Stimulated activated CD8-positive, alpha-beta memory T cell treated with anti-CD3 and anti-CD28 coated beads, Interleukin-2, amount 100 ng/mL, for 48 hours (primary cell): Measurements from ENCODE around the gene USP28.

Experiments used
- DNase-seq, 2 donors: peaks; one replicate each; pipeline ENCODE4 v3.0.0-alpha.2; 2020; ENCODE audit warnings: low read depth in 2 of 2

The USP28 gene

DNA sequence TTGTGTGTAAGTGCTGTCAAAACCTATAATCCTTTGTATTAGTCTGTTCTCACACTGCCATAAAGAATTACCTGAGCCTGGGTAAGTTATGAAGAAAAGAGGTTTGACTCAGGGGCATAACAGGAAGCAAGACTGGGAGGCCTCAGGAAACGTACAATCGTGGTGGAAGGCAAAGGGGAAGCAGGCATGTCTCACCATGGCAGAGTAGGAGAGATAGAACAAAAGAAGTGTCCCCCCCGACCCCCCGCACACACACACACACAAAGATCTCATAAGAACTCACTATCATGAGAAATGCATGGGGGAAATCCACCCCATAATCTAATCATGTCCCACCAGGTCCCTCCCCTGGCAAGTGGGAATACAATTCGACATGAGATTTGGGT is 2.3 kb upstream of the USP28 start:
- DNase-seq, result no peak

DNA sequence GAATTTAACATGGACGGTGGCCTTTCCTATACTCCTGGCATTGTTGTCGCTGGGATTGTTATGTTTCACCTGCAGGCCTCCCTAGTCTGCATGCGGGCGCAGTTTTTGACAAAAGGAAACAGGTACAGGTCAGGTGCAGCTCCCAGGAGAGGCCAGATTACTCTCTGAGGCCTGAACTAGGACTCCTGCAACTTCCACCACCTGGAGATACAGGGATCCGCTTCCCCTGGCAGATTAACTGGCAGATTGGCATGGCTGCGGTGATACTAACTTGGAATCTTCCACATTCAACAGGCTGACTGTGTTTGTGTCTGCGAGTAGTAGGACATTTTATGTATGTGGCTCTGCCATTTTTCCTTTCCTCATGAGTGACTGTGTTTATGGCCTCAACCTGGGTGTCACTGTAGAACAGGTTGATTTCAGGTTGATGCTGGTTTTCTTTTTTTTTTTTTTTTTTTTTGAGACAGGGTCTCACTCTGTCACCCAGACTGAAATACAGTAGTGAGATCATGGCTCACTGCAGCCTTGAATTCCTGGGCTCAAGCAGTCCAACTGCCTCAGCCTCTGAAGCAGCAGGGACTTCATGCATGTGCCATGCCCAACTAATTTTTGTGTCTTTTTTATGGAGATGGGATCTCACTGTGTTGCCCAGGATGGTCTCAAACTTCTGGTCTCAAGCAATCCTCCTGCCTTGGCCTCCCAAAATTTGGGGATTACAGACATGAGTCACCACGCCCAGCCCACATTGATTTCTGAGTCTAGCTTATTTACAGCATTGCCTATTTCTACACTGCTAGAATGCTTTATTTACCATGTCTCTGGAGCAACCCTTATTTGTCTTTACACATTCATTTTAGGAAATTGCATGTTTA is 1.7 kb upstream of the USP28 start:
- no peak for DNase-seq

DNA sequence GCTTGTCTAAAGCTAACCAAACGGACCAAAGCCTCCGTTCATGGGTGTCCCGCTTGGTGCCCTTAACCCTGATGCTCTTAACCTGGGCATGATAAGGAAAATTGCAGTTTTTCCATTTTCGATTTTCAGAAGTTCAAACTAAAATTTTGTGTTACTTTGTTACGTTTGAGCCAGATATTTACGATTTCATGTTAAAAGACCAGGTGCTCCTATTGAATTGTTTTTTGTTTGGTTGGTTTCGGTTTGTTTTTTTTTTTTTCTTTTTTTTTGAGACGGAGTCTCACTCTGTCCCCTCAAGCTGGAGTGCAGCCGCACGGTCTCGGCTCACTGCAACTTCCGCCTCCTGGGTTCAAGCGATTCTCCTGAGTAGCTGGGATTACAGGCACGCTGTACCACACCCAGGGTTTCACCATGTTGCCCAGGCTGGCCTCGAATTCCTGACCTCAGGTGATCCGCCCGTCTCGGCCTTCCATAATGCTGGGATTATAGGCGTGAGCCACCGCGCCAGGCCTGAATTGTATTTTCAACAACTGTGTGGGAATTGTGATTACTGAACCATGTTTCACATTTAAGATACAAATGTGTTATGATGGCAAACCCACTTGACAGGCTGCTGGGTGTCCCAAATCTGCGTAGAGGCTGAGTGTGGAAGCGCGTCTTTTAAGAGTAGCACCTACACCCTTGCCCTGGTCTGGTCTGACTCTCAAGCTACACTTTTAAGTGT is 864 bp upstream of the USP28 start:
- DNase-seq, result no peak

DNA sequence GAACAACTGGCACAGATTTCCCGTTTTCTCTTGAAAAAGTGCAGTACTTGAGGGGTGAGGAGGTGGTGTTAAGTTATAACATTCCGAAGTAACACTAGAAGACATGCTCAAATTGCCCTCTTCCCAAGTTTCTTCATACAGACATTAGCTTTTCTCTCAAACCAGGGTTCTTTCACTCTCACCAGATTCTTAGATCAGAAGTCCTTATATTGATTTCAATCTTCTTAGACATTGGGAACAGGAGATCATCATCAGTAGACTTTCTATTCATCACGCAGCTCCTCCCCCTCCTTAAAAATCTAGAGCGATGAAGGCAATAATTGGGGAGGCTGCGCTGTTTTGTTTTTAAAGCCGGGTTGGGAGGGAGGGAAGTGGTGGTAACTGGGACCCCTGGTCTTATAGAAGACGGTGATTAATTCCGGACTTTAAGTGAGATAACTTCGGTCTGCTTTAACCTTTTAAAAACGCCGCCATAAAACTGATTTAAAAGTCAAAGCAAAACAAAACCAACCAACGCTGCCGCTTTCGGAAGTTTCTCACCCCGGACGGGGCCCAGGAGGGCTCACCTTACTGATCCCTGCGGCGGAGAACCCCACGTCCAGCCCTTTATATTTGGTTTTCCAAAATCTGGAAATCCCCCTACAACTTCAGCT is 665 bp downstream of the USP28 start:
- DNase-seq, result no peak

DNA sequence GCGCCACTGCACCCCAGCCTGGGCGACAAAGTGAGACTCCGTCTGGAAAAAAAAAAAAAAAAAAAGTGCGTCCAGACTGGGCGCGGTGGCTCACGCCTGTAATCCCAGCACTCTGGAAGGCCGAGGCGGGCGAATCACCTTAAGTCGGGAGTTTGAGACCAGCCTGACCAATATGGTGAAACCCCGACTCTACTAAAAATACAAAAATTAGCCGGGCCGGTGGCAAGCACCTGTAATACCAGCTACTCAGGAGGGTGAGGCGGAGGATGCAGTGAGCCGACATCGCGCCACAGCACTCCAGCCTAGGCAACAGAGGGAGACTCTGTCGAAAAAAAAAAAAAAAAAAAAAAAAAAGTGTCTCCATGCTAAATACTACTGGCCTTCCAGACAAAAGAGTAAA is 1.3 kb downstream of the USP28 start:
- no peak for DNase-seq

DNA sequence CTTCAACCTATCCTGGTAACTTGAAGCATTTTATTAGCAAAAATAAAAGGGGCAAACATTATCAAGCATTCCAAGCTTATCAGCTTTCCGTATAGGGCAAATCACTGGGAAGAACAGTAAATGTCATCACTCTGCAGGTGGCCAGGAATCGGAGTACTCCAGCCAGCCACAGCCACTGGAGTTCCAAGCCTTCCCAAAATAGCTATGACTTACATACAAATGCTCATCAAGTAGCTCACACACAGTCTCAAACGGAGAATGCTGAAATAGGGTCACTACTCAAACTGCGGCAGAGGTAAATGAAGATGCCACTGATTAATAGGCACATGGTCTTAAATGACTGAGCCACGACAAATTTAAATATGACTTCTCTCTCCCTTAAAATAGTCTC is 2.1 kb downstream of the USP28 start:
- DNase-seq, result no peak

DNA sequence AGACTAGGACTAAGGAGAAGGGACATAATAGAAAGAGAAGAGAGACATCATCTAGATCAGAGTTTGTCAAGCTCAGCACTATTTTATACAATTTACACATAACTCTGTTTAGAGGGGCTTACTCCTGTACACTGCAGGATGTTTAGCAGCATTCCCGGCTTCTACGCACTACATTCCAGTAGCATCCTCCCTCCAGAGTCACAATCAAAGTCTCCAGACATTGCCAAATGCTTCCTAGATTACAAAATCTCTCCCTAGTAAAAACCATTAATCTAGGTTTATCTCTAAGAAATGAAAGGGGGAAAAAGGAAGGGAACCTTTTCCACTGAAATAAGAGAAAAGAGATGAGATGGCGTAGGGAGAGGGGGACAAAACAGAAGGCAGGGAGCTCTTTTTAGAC is 4.0 kb downstream of the USP28 start:
- DNase-seq, result no peak

DNA sequence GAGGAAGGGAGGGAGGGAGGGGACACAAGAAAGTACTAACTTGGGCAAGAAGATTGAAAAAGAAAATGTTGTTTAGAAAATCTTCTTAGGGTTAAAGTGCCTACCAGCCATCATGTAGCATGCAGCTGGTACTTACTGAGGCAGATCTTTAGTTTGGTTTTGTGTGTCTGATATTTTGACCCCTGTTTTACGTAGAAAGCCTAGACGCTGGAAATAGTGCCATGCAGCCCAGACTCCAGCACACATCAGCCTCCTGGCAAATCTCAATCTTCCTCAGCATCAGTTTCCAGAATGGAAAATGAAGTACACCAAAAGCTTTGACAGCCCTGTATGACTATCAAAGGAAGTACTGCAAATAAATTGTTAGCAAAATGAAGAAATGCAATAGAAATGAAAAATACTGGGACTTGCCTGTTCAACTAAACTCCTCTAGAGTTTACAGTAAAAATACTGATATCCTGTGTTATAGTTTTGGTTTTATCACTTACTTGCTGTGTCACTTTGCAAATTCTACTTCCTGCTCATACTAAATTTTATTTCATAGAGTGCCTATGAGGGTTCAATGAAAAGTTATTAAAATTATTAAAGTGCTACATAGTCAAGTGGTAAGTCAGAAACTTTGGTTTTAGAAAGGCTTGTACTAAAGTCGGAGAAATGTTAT is 7.4 kb downstream of the USP28 start:
- DNase-seq, result no peak

DNA sequence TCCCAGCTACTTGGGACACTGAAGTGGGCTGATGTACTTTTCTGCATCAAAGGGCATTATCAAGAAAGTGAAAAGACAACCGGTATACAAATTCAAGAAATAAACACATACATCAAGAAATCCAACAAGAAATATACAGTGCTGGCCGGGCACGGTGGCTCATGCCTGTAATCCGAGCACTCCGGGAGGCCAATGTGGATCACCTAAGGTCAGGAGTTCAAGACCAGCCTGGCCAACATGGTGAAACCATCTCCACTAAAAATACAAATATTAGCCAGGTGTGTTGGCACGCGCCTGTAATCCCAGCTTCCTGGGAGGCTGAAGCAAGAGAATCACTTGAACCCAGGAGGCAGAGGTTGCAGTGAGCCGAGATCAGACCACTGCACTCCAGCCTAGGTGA is 9.5 kb downstream of the USP28 start:
- no peak for DNase-seq

DNA sequence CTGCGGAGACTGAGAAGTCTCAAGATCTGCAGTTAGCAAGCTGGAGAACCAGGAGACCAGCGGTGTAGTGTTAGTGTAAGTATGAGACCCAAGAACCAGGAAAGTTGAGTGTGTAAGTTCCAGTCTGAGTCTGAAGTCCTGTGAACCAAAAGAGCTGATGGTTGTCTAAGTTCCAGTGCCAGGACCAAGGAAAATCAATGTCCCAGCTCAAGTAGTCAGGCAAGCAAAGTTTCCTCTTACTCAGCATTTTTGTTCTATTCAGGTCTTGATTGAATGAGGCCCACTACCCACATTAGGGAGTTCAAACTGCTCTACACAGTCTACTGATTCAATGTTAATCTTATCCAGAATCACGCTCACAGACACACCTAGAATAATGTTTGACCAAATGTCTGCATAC is 11.0 kb downstream of the USP28 start:
- no peak for DNase-seq

DNA sequence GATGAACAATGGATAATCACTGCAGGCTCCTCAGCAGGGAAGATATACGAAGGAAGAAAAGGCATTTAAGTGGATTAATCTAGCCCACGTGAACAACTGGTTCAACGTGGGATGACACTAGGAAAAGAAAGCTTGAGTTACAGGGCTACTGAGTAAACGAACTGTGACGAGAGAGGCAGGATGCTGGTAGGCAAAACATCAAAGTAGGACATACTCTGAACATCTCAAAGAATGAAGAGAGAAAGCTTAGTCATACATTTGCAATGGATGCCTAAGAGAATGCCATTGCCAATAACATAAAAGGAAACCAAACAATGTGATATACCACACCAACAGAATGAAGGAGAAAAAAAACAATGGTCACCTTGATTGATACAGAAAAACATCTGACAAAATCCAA is 12.9 kb downstream of the USP28 start:
- no peak for DNase-seq

DNA sequence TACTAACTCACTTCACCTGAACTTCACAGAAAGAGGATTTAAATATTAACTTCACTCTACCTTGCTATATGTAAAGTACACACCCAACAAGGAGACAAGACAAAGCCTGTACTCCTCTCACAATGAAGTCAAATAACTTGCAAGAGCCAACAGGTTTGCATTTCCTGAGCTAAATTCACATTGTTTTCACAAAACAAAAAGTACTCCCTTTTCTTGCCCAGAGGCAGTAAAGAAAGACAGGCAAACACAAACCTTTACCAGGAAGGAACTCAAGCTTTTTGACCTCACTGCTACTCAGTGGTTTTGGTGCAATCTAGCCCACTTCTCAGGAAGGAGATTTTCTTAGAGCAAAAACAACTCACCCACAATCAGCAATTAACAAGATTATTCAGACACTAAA is 15.7 kb downstream of the USP28 start:
- no peak for DNase-seq

DNA sequence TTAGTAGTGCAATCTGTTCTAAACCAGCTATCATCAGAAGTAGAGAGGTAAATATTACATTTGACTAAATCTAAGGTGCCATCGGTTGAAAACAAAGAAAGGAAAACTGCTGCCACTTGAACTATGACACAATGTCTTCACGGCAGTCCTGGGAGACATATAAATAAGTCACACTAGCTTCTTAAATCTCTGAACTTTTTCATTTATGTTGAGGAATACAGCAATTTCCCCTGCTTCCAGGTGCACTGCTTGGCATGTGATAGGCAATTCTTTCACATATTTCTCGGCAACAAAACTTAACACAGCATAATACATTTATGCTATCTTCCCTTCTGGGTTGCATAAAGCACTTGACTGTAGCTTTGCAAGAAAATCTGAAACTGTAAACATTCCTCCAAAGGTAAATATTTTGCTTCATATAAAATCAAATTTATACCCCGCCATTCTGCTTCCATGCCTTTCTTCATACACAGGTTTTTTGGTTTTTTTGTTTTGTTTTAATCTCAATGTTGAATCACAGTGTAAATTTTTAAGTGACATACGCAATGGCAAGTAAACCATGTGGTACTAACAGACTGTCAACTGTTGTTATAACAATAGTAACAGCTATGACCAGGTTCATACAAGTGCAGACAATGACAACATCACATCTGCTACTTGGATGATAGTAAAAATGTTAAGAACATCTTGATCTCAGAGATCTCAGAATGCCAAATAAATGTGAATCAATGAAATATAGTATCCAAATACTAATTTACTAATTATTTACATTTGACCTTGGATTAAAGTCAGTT is 18.2 kb downstream of the USP28 start:
- DNase-seq, result no peak

DNA sequence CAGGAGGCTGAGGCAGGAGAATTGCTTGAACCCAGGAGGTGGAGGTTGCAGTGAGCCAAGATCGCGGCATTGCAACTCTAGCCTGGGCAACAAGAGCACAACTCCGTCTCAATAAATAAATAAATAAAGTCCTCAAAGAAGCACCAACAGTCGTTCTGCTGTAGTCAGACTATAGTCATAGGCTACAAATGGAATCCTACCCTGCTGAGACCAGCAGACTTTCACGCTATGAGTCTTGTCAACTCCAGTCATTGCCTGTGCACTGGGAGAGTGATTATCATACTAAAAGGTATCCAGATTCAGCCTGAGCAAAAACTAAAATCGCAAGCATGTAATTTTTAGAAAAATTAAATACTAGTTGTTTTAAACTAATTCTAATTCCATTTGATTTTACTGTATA is 19.6 kb downstream of the USP28 start:
- DNase-seq, result no peak

DNA sequence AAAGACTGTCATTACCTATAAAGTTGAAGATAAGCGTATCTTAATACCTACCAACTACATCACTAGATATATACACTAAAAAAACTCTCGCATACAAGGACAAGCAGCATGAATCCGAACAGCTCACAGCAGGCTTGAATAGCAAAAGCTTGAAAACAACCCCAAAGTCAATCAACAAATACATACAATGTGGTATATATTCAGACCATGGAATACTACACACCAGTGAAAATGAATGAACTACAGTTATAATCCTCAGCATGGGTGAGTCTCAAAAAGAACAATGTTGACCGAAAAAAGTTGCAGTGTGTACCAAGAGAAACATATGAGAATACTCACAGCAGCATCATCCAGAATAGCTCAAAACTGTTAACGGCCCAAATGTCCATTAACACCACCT is 25.2 kb downstream of the USP28 start:
- DNase-seq, result no peak

DNA sequence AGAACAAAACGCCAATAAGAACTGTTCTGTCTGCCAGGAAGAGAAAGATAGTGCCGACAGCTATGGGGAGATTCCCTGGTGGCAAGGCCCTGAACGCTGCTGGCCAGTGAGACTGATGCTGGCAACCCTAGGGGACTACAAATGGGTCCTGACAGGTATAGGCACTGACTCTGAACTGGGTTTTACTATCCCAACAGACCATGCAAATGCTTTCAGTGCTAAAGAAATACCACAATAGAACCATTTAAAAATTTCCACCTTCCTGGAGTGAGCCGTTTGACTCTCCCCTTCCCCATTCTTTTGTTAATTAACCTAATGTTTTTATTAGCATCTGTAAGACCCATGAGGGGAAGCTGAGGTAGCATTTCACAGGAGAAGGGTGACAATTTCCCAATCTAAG is 25.7 kb downstream of the USP28 start:
- DNase-seq, result no peak

DNA sequence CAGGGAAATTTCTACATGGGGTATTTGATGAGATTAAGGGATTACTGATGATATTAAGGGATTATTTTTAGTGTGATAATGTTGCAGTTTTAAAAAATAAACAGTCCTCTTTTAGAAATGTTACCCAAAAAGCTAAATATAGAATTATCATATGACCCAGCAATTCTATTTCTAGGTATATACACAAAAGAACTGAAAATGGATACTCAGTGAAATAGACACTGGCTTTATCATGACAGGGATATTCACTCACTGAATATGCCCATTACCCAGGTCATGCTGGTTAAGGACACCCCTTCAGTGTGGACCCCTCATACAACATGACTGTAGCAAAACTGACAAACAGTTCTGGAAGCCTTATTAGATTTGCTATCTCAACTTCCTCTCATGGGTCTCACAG is 27.8 kb downstream of the USP28 start:
- DNase-seq, result no peak

DNA sequence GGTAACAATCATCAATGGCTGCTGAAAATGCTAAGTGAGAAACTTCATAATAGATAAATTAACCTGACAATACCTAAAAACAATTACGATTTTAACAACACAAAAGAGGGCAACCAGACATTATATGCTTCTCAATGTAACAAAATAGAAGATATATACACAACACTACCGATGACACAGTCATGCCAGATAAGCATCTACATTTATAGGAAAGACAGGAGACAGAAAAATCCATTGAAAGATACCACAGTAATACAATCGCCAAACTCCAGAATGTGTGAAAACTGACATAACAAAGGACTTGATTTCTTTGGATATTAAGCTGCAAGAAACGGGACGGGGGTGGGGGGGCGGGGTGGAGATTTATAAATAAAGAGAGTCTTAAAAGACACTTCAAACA is 28.3 kb downstream of the USP28 start:
- no peak for DNase-seq

DNA sequence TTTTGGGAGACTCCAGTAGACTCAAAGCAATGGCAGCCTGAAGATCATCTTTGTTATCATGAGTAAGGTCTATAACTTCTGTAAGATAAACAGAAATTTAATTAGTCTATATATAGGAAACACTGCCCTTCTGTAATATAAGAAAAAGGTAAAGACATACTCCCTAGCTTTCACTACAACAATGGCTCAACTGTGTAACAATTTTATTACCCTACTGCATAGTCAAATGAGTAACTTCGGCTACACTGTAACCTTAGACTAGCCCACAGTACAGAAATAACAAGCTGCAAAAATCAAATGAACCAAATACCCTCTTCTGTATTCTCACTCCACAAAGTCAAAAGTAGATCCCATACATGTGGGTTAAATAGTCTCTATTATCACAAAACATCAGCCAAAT is 33.7 kb downstream of the USP28 start:
- DNase-seq, result no peak

DNA sequence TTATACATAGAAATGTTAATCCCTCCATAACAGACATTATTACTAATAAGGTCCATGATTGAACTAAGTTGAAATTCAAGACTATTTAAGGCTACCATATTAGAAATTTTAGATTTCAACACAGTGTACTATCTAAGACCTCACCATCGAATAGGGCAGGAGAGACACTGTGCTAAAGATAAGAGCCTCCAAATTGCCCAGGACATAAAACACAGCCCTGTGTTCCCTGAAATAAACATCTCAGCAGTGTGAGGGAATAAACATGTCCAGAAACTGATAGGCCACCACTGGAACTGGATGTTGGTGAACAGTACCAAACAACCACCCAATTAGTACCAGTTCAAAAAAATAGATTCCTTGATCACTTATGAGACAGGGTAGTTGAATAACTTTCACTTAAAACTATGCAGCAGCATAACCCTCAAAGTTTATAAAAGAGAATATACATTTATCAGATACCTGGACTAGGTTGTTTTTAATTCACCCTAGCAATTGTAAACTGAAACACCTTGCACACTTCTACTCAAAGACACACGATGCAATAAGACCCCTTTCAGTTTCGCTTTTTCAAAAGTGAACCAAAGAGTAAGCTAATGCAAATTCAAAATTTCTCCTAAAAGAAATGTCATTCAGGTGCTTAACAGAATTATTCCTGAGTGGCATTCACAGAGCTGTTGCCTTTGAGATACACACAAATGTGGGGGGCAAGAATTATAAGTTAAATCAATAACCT is 34.3 kb downstream of the USP28 start:
- no peak for DNase-seq

DNA sequence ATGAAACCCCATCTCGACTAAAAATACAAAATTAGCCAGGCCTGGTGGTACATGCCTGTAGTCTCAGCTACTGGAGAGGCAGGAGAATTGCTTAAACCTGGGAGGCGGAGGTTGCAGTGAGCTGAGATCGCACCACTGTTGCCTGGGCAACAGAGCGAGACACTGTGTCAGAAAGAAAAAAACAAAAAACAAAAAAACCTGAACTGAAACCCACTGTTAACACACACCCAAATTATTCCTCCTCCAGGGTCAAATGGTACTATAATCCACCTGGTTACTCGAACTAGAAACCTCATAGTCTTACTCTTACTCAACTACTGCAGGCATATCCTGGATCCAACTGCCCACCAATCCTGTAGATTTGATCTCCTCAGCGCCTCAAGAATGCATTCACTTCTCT is 35.5 kb downstream of the USP28 start:
- no peak for DNase-seq
